ENCODE measurements around the gene MYH11.
"Not testable (repeated sequence)": the region's sequence is repeated elsewhere in the genome, so short reads cannot be mapped to it uniquely, and the experiment has no call there.

MYH11 gene

DNA sequence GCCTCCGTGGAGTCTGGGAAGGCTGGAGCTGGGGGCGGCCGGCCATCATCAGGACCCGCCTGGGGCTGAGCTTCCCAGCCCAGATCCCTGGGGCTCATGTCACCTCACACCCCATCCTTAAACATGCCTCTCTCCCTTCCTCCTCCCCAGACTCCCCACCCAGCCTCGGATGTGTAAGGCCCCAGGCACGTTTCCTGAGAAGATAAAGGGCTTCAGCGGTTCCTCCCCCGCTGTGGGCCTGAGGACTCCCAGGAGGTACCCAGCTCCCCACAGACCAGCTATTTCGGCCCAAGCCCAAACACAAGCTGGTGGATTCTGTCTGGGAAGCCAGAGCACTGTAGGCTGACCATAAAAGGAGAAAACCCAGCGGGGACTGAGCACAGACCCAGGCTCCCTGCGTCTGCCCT, 49.2 kb downstream of the MYH11 start:
- no peak for DNase-seq

DNA sequence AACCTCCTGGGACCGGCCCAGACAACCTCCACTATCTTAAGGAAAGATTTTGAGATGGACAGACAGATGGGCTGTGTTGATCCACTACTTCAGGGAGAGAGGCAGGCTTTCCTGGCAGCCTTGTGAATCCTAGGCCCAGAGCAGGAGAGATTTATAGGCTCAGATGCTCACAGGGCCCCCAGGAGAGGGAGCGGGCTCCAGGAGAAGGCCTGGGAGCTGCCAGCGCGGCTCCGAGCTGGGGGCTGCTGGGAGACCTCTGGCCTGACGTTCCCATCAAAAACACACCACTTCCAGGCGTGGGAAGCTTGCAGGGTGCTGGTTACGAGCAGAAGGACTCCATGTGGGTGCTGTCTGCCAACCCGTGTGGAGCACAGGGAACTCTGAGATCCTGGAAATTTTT, 53.2 kb downstream of the MYH11 start:
- no peak for DNase-seq

DNA sequence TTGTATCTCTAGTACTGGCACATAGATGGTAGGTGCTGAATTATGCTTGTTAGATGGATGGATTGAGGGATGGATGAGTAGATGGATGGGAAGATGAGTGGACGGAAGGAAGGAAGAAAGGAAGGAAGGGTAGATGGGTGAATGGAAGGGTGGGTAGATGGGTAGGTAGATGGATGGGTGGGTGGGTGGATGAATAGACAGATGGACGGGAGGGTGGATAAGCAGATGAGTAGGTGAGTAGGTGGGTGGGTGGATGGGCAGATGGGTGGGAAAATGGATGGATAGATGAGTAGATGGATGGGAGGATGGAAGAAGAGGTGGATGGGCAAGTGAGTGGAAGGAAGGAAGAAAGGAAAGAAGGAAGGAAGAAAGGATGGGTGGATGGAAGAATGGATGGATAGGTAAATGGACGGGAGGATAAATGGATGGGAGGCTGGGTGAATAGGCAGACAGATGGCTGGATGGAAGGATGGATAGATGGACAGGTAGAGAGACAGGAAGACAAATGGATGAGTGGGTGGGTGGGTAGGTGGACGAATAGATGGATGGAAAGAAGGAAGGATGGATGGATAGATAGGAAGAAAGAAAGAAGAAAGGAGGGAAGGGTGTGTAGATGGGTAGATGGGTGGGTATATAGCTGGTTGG, 56.9 kb downstream of the MYH11 start:
- no peak for DNase-seq

DNA sequence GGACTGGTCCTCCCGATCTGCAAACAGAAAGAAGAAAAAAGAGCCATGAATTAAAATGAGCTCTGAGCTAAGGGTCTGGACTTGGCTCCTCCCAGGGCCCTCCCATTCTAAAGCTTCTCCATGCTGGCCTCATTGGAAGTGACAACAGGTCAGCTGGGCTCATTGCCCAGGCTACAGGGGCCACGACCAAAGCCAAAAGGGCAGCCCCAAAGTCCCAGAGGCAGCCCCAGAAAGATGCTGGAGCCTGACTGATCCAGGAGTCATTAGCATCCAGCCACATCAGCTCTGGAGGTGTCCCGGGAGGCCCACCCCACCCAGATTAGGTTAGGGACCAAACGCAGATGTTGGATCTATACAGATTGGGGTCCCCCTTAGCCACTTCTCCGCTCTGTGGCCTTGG, 58.2 kb downstream of the MYH11 start:
- no peak for DNase-seq

DNA sequence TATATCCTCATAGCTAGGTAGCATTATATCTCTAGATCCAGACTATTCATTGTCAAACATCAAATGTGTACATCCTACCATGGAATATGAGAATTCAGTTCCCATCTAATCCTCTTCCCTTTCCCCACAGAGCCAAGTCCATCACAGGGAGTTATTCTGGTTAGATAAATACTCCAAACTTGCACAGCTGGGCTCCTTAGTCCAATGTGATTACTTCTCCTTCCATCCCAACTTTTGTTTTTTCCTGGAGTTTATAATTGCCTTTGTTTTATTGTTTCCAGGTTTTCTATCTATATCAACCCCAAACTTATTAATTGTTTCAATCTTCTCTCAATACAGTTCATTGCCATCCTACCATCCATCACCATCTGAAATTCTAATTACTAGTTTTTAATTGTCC, 59.9 kb downstream of the MYH11 start:
- DNase-seq, result no peak

DNA sequence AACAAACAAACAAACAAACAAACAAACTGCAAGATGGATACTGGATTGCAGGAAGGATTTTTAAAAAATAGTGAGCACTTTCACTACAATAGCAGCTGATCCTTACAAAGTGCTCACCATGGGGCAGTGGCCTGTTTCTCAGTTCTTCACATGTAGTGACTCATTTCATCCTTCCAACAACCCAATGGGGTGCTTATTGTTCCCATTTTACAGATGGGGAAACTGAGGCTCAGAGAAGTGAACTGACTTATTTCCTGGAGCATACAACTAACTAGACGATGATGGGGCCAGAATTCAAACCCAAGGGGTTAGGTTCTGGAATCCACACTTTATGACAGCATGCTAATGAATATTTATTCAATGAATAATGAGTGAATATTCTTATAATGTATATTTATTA, 61.2 kb downstream of the MYH11 start:
- no peak for DNase-seq

DNA sequence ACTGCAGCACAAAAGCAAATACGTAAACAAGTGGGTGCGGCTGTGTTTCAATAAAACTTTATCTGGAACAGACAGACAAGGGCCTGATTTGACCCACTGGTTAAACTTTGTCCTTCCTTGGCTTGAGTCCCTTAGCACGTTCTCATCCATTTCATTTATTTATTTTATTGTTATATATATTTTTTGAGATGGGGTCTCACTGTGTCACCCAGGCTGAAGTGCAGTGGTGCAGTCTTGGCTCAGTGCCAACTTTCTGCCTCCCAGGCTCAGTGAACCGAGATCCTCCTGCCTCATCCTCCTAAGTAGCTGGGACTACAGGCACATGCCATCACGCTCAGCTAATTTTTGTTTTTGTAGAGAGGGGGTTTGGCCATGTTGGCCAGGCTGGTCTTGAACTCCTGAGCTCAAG, 64.3 kb downstream of the MYH11 start:
- no peak for DNase-seq

DNA sequence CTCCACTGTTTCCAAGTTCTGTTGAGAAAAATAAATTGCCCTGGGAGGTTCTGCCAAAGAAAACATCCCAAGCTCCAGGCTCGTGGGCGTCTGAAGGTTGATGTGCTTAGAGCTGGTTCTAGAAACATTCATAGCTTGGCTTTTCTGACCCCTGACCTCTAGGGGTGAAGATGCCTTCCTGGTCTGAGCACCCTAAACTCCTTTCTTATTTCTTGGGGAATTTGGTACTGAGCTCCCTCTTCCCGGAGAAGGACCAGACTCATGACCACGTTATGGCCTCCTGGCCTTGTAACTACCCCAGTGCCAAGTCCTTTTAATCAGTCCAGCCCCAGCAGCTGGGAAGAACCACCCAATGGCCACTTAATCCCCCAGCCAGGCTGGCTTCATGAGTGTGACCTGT, 66.4 kb downstream of the MYH11 start:
- DNase-seq, result no peak

DNA sequence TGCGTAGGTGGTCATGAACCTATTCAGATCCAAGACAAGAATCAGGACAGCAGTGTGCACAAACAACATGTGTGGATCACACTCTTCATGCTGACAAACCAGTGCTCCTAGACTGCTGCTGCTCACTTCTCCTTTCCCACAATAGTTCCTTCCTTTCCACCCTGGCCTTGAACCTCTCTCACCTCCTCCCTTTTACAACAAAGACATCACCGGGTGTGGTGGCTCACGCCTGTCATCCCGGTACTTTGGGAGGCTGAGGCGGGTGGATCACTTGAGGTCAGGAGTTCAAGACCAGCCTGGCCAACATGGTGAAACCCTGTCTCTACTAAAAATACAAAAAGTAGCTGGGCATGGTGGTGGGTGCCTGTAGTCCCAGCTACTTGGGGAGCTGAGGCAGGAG, 67.0 kb downstream of the MYH11 start:
- not testable (repeated sequence) for DNase-seq

DNA sequence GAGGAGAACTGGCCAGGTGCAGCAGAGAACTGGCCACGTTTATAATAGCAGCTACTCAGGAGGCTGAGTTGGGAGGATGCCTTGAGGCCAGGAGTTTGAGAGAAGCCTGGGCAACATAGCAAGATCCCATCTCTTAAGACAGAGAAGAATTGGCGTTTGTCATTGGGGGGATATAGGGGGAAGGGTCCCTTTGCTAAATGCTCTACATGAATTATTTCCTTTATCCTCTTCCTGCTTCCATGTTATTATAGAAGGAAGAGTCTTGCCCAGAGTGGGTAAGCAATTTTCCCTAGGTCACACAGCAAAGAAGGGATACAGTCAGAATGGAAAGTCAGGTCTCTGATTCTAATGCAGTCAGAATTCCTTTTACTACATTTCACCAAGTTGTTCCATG, 68.0 kb downstream of the MYH11 start:
- DNase-seq, result no peak

DNA sequence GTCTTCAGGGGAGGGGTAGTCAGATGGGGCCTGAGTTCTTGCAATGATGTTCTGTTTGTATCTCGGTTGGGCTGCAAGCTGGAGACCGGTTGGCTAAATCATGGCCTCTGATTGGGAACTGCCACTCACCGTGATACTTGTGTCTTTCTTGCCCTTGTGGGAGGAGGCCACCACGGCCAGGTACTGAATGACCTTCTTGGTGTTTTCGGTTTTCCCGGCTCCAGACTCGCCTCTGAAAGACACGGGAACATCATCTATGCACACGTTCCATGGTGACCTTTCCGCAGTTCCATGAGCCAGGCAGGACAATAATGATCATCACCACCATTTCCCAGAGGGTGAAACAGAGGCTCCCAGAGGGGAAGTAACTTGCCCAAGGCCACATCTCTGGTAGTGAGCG, 70.3 kb downstream of the MYH11 start:
- no peak for DNase-seq

DNA sequence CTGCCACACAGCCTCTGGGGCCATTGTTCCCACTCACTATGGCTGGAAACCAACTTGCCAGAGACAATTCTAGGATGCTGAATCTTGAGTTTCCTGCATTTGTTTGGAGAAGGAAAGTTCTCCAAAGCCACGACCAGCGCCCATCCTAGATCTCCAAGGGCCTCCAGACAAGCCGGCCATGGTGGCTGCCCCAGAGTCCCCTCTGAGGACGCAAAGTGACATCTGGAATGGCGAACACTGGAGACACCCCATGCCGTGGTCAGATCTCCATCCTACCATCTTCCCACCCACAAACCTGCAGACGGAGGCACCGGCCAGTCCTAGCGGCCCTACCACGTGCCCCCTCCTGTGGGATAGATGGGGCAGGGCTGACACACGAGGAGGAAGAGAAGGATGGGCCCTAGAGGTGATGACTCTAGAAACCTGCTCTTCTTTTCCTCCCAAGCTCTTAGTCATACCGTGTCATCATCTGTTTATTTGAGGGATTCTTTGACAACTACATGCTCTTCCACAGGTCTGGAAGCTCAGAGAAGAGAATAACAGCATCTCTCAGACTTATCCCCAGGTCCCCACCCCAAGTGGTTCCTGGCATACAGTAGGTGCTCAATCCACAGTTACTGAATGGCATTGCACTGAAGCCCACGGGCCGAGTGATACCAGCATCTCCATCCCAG, 71.3 kb downstream of the MYH11 start:
- no peak for DNase-seq

DNA sequence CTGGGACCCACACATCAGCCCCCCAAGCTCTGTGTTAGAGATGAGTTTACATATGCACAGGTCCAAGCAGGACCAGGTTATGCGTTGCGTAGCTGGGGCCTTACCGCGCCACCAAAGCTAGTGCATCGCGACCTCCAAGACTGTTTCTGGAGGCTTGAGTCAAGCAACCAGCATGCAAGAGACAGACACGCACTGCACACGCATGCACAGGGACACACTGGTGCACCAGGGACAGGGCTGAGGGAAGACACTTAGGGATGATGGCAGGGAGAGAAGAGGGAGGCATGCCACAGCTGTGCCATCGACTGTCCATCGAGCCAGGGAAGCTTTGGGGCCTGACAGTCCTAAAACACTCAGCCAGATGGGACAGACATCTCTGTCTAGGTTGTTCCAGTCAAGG, 72.8 kb downstream of the MYH11 start:
- no peak for DNase-seq

DNA sequence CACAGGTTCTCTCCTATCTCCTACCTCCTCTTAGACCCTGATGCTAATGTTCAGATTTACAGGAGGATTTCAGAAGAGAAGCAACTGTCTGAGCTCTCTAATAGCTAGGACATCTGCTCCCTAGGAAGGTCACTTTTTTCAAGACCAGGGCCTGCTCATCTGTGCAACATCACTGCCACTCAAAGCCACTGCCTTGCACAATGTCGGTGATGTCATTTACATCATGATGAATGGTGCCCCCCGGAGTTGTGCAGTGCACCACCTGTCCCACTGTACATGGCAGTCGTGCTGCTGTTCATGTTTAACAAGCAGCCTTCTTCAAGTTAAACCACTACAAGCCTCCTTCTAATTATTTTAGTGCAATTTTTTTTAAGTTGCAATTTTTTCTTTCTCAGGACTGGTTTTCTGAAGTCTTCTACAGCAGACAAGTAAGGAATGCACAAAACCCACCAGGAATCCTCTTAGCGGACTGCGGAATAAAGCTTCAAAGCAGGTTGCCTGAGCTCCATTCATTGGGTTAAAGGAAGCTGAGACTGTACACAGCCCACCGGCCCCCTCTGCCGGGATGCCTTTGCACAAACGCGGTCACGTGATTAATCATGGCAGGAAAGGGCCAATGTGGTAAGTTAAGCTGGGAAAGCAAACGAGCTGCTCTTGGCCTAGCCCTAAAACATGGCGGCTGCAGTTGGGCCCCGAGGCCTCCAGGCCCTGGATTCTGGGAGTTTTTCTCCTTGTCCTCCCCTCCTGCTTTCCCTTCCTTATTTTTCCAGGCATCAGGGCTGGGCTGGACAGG, 74.1 kb downstream of the MYH11 start:
- no peak for DNase-seq

DNA sequence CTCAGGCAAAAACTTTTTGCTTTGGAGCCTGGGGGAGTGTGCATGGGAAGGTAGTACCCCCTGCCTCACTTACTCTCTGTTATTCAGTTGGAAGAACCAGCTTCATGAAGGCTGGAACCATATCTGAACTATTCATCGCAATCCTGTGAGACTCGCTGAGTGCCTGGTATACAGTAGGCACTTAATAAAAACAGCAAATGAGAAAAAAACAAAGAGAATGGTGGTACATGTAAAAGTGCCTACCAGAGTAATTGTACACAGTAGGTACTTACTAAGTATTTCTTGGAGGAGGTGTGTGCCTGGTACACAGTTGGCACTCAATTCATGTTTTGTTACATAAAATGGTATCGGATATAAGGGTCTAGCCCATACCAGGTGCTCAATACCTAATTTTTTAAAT, 75.2 kb downstream of the MYH11 start:
- no peak for DNase-seq

DNA sequence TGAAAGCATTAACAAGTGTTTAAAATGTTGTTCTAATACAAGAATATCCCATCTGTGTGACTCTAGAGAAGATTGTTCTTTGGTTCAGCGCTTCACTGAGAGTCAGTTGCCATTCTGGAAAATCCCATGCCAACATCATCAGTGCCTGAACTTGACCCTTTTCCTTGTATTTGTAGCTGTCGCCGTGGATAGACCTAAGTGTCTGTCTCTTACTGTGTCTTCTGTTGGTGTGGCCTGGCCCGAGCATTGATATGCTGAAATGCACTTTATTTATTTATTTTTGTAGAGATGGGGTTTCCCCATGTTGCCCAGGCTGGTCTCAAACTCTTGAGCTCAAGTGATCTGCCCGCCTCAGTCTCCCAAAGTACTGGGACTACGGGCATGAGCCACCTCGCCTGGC, 76.0 kb downstream of the MYH11 start:
- DNase-seq, result no peak

DNA sequence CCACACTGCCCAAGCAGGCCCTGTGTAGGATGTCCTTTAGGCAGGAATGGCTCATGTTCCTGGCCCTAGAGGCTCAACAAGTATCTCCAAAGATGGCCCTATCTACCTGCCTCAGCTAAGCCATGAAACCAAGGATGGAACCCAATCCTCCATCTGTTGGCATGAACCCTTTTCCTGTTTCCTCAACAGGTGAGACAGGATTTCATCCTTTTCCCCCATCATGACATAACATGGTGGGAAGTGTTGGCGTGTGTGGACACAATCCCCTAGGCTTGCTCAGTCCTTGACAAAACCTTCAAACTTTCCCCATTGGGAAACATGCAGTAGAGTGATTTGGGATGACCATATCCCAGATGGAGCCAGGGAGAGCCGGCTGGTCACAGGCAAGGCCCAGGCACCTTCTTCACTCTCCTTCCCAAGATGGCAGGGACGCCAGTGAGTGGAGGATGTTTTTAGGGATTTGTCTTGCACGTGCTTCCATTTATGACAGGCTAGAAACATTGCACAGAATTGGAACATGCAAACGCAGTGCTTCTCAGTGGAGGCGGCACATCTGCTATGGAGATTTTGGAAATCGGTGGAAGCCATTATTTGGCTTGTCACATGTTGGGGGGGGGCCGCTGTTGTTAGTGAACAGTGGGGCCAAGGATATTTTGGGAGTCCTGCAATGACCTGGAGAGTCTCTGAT, 77.0 kb downstream of the MYH11 start:
- no peak for DNase-seq

DNA sequence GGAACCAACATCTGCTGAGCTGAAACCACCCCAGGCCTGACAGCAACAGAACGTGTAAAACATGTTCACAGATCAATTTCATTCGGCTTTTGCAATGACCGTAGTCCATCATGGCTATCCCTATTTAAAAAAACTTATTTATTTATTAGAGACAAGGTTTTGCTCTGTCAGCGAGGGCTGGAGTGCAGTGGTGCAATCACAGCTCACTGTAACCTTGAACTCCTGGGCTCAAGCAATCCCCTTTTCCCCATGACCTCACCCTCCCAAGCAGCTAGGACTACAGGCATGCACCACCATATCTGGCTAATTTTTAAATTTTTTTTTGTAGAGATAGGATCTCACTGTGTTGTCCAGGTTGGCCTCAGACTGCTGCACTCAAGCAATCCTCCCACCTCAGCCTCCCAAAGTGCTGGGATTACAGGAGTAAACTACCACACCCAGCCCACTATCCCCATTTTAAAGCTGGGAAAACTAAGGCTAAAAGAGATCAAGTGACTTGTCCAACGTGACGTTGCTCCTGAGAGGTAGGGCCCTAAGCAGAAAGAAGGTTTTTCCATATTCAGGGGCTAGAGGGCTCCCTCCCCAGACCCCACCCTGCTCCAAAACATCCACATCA, 77.7 kb downstream of the MYH11 start:
- no peak for DNase-seq

DNA sequence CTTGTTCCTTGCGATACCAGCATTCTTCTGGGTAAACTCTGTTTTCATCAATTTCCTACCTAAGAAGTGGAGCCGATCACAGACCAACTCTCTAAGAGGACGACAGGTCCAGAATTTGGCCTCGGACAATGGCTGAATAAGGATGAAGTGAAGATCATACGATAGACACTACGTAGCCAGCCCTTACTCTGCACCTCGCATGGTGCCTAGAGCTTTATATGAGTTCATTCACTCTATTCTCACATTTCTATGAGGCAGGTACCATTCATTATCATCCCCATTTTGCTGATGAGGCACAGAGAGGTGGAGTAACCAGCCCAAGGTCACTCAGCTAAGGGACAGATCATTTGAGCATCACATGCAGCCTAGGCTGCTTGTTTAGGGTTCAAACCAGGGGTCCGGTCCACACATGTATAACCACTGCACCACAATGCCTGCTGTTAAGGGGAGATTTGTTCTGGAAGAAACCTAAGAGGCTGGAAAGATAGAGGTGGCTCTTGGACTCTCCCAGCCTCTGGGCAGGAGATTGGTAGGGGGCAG, 78.6 kb downstream of the MYH11 start:
- DNase-seq, result no peak

DNA sequence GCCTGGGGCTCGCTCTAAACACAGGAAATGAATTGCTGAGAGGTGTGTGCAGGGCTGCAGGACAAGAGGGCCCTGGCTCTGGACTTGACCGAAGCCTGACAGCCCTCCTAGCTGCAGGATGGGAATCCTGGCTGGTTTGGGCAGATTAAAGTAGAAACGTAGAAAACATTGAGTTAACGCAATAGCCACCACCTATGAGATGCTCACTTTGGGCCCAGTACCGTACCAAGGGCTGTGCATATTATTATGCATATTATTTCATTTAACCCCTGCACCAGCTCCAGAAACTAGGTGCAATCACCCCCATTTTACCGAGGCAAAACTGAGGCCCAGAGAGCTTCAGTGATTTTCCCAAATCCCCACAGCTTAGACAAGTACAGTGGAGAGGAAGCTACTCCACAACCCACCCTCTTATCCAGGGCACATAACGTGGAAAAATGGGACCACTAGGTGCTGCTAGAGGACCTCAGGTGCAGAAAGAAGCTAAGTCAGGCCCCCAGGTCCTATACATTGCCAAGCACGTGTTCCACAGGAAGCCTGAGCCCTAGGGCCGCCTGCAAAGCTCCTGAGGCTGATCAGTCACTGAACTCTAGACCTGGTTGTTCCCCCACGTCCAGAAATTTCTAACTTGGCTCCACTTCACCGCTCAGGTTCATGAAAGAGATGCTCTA, 79.2 kb downstream of the MYH11 start:
- peak; percentile 44 for DNase-seq

DNA sequence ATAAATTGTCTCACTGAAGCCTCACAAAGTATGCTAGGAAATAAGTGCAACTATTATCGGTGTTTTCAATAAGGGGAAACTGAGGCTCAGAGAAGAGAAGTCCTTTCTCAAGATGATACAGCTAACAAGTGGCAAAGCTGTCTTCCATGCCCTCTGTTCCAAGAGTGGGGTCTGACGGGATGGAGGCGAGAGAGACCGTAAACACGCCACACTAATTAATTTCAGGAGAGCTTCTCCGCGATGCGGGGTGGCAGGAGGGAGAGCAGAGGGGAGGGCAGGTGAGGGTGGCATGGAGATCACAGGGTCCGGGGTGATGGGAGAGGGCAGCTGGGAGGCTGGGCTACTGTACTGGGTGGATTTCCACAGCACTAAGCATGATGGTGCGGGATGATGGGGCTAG, 80.3 kb downstream of the MYH11 start:
- no peak for DNase-seq

DNA sequence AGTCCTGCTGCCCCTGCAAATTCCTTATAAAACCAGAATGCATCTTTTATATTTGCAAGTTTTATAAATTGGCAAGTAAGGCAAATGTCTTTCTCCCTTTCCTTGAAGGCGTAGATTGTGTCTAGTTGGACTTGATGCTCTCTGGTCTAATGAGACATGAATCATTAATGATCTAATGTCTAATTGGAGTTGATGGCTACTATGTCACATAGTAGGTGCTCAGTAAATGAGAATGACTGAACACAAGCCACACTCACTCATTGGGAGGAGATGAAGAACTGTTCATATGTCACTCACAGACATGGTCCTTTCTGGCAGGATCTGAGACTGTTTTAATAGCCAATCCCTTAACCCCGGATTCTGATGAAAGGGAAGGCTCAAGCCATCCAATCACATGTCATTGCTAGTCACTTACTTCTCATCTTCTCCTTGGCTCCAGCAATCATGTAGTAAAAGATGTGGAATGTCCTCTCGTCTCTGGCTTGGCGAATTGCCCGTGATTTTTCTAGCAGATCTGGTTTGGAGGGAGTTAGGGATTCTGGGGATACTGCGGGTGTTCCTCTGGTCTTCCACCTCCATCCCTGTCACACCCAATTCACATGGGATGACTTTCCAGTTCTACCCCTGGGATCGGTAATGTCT, 81.0 kb downstream of the MYH11 start:
- DNase-seq, result no peak

Data from NCI-H345 (cell line).